Measurements from ENCODE around the gene MRPL28.
"Not testable (repeated sequence)": the region's sequence is repeated elsewhere in the genome, so short reads cannot be mapped to it uniquely, and the experiment has no call there.

The MRPL28 gene

GRCh38 chr16:369275-369865 is 968 bp downstream of the MRPL28 start:
- Histone ChIP-seq H3K27me3 (ENCODE audit: control insufficient read depth, insufficient read depth, low read length) (no peaks in the 10 kb centered on the region), H3K4me1 (ENCODE audit: control insufficient read depth, insufficient read depth, low read length) (no peaks in the 10 kb centered on the region), H3K9ac (ENCODE audit: low read depth, low read length) (peak overlapping the region; percentile 47), H3K9me3 (ENCODE audit: control insufficient read depth, insufficient read depth, low read length) (no peaks in the 10 kb centered on the region), H3K4me3 (ENCODE audit: low read depth, low read length) (peak overlapping the region; percentile 41), H3K36me3 (ENCODE audit: control insufficient read depth, insufficient read depth, low read length) (peaks cover 58% of the 10 kb centered on the region)

GRCh38 chr16:368388-369158 is 1.8 kb downstream of the MRPL28 start:
- H3K9ac ChIP-seq (ENCODE audit: low read depth, low read length) = no peak overlapping the region
- H3K27me3 ChIP-seq (ENCODE audit: control insufficient read depth, insufficient read depth, low read length) = no peaks in the 10 kb centered on the region
- H3K4me3 ChIP-seq (ENCODE audit: low read depth, low read length) = no peak overlapping the region
- H3K9me3 ChIP-seq (ENCODE audit: control insufficient read depth, insufficient read depth, low read length) = no peaks in the 10 kb centered on the region
- peaks cover 50% of the 10 kb centered on the region for H3K36me3 ChIP-seq (ENCODE audit: control insufficient read depth, insufficient read depth, low read length)
- H3K4me1 ChIP-seq (ENCODE audit: control insufficient read depth, insufficient read depth, low read length) = no peaks in the 10 kb centered on the region

GRCh38 chr16:367333-367903 is 2.9 kb downstream of the MRPL28 start:
- Histone ChIP-seq H3K27me3 (ENCODE audit: control insufficient read depth, insufficient read depth, low read length) (no peaks in the 10 kb centered on the region), H3K9ac (ENCODE audit: low read depth, low read length) (no peak overlapping the region), H3K9me3 (ENCODE audit: control insufficient read depth, insufficient read depth, low read length) (no peaks in the 10 kb centered on the region), H3K4me3 (ENCODE audit: low read depth, low read length) (no peak overlapping the region), H3K4me1 (ENCODE audit: control insufficient read depth, insufficient read depth, low read length) (no peaks in the 10 kb centered on the region), H3K36me3 (ENCODE audit: control insufficient read depth, insufficient read depth, low read length) (peaks cover 38% of the 10 kb centered on the region)

GRCh38 chr16:366476-366875 is 3.9 kb downstream of the MRPL28 start:
- no peaks in the 10 kb centered on the region for H3K4me1 ChIP-seq (ENCODE audit: control insufficient read depth, insufficient read depth, low read length)

GRCh38 chr16:364595-365491 is 5.5 kb downstream of the MRPL28 start:
- no peaks in the 10 kb centered on the region for H3K4me1 ChIP-seq (ENCODE audit: control insufficient read depth, insufficient read depth, low read length)
- H3K9ac ChIP-seq (ENCODE audit: low read depth, low read length) = no peak overlapping the region
- H3K9me3 ChIP-seq (ENCODE audit: control insufficient read depth, insufficient read depth, low read length) = no peaks in the 10 kb centered on the region
- H3K36me3 ChIP-seq (ENCODE audit: control insufficient read depth, insufficient read depth, low read length) = peaks cover 26% of the 10 kb centered on the region
- H3K27me3 ChIP-seq (ENCODE audit: control insufficient read depth, insufficient read depth, low read length) = no peaks in the 10 kb centered on the region
- no peak overlapping the region for H3K4me3 ChIP-seq (ENCODE audit: low read depth, low read length)

More at GRCh38 chr16:366476-366875, 3.9 kb downstream of the MRPL28 start:
- no peak overlapping the region for H3K4me3 ChIP-seq (ENCODE audit: low read depth, low read length)
- no peaks in the 10 kb centered on the region for H3K27me3 ChIP-seq (ENCODE audit: control insufficient read depth, insufficient read depth, low read length)
- H3K9me3 ChIP-seq (ENCODE audit: control insufficient read depth, insufficient read depth, low read length) = no peaks in the 10 kb centered on the region
- H3K36me3 ChIP-seq (ENCODE audit: control insufficient read depth, insufficient read depth, low read length) = peaks cover 29% of the 10 kb centered on the region
- no peak overlapping the region for H3K9ac ChIP-seq (ENCODE audit: low read depth, low read length)

- no peaks in the 10 kb centered on the region for H3K4me1 ChIP-seq (ENCODE audit: control insufficient read depth, insufficient read depth, low read length)
- no peak overlapping the region for H3K9ac ChIP-seq (ENCODE audit: low read depth, low read length)
- H3K27me3 ChIP-seq (ENCODE audit: control insufficient read depth, insufficient read depth, low read length) = no peaks in the 10 kb centered on the region
Measured at GRCh38 chr16:363766-364490, 6.4 kb downstream of the MRPL28 start.

GRCh38 chr16:363110-363765 is 7.1 kb downstream of the MRPL28 start:
- Histone ChIP-seq H3K9me3 (ENCODE audit: control insufficient read depth, insufficient read depth, low read length) (no peaks in the 10 kb centered on the region), H3K36me3 (ENCODE audit: control insufficient read depth, insufficient read depth, low read length) (peaks cover 16% of the 10 kb centered on the region), H3K27me3 (ENCODE audit: control insufficient read depth, insufficient read depth, low read length) (no peaks in the 10 kb centered on the region), H3K9ac (ENCODE audit: low read depth, low read length) (no peak overlapping the region), H3K4me1 (ENCODE audit: control insufficient read depth, insufficient read depth, low read length) (no peaks in the 10 kb centered on the region), H3K4me3 (ENCODE audit: low read depth, low read length) (no peak overlapping the region)

More at GRCh38 chr16:363766-364490, 6.4 kb downstream of the MRPL28 start:
- Histone ChIP-seq H3K9me3 (ENCODE audit: control insufficient read depth, insufficient read depth, low read length) (no peaks in the 10 kb centered on the region), H3K4me3 (ENCODE audit: low read depth, low read length) (no peak overlapping the region), H3K36me3 (ENCODE audit: control insufficient read depth, insufficient read depth, low read length) (peaks cover 23% of the 10 kb centered on the region)

GRCh38 chr16:362702-362999 is 7.7 kb downstream of the MRPL28 start:
- H3K9ac ChIP-seq (ENCODE audit: low read depth, low read length); H3K27me3 ChIP-seq (ENCODE audit: control insufficient read depth, insufficient read depth, low read length); H3K9me3 ChIP-seq (ENCODE audit: control insufficient read depth, insufficient read depth, low read length); H3K4me1 ChIP-seq (ENCODE audit: control insufficient read depth, insufficient read depth, low read length); H3K4me3 ChIP-seq (ENCODE audit: low read depth, low read length): not testable (repeated sequence)
- peaks cover 10% of the 10 kb centered on the region for H3K36me3 ChIP-seq (ENCODE audit: control insufficient read depth, insufficient read depth, low read length)

- Histone ChIP-seq H3K9me3 (ENCODE audit: control insufficient read depth, insufficient read depth, low read length) (no peaks in the 10 kb centered on the region), H3K4me3 (ENCODE audit: low read depth, low read length) (no peak overlapping the region), H3K36me3 (ENCODE audit: control insufficient read depth, insufficient read depth, low read length) (peaks cover 5% of the 10 kb centered on the region), H3K27me3 (ENCODE audit: control insufficient read depth, insufficient read depth, low read length) (no peaks in the 10 kb centered on the region), H3K4me1 (ENCODE audit: control insufficient read depth, insufficient read depth, low read length) (no peaks in the 10 kb centered on the region), H3K9ac (ENCODE audit: low read depth, low read length) (no peak overlapping the region)
Measured at GRCh38 chr16:361872-362701, 8.3 kb downstream of the MRPL28 start.

GRCh38 chr16:361341-361871 is 8.9 kb downstream of the MRPL28 start:
- Histone ChIP-seq H3K27me3 (ENCODE audit: control insufficient read depth, insufficient read depth, low read length) (no peaks in the 10 kb centered on the region), H3K4me3 (ENCODE audit: low read depth, low read length) (no peak overlapping the region), H3K4me1 (ENCODE audit: control insufficient read depth, insufficient read depth, low read length) (no peaks in the 10 kb centered on the region), H3K36me3 (ENCODE audit: control insufficient read depth, insufficient read depth, low read length) (no peaks in the 10 kb centered on the region), H3K9ac (ENCODE audit: low read depth, low read length) (no peak overlapping the region), H3K9me3 (ENCODE audit: control insufficient read depth, insufficient read depth, low read length) (no peaks in the 10 kb centered on the region)
